ENCODE data around the gene RYR1.

RYR1 gene

DNA sequence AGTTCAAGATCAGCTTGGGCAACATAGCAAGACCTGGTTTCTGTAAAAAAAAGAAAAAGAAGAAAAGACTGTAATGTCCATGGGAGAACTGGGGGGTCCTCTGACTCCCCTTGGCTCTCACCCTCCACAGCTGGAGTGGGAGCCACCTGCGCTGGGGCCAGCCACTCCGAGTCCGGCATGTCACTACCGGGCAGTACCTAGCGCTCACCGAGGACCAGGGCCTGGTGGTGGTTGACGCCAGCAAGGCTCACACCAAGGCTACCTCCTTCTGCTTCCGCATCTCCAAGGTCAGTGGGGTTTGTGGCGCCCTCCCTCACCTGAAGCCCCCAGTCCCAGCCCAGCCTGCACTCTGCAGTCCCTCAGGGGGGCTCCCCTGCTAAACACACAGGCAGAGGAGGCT, 14.7 kb downstream of the RYR1 start:
- no peak overlapping the region for H3K9ac ChIP-seq (ENCODE audit: low read depth, low read length)
- peaks cover 57% of the 10 kb centered on the region for H3K36me3 ChIP-seq (ENCODE audit: control insufficient read depth, insufficient read depth, low read length)
- no peaks in the 10 kb centered on the region for H3K9me3 ChIP-seq (ENCODE audit: control insufficient read depth, insufficient read depth, low read length)
- no peak overlapping the region for H3K4me3 ChIP-seq (ENCODE audit: low read depth, low read length)
- peaks cover 4% of the 10 kb centered on the region; the same call in 1 of the 2 replicates for H3K4me1 ChIP-seq (ENCODE audit: control insufficient read depth, insufficient read depth, low read length)
- H3K27me3 ChIP-seq (ENCODE audit: control insufficient read depth, insufficient read depth, low read length) = no peaks in the 10 kb centered on the region
- H3K27ac ChIP-seq (ENCODE audit: low read depth, low read length) = no peak overlapping the region

GRCh38 chr19:38449518-38449917, 16.0 kb downstream of the RYR1 start:
- H3K27me3 ChIP-seq (ENCODE audit: control insufficient read depth, insufficient read depth, low read length) = no peaks in the 10 kb centered on the region
- peaks cover 4% of the 10 kb centered on the region; the same call in 1 of the 2 replicates for H3K4me1 ChIP-seq (ENCODE audit: control insufficient read depth, insufficient read depth, low read length)
- no peak overlapping the region for H3K27ac ChIP-seq (ENCODE audit: low read depth, low read length)
- no peaks in the 10 kb centered on the region for H3K9me3 ChIP-seq (ENCODE audit: control insufficient read depth, insufficient read depth, low read length)
- H3K9ac ChIP-seq (ENCODE audit: low read depth, low read length) = no peak overlapping the region
- H3K36me3 ChIP-seq (ENCODE audit: control insufficient read depth, insufficient read depth, low read length) = peaks cover 50% of the 10 kb centered on the region
- H3K4me3 ChIP-seq (ENCODE audit: low read depth, low read length) = no peak overlapping the region

- H3K36me3 ChIP-seq (ENCODE audit: control insufficient read depth, insufficient read depth, low read length) = peaks cover 52% of the 10 kb centered on the region
- no peaks in the 10 kb centered on the region for H3K9me3 ChIP-seq (ENCODE audit: control insufficient read depth, insufficient read depth, low read length)
- H3K27me3 ChIP-seq (ENCODE audit: control insufficient read depth, insufficient read depth, low read length) = no peaks in the 10 kb centered on the region
- no peak overlapping the region for H3K9ac ChIP-seq (ENCODE audit: low read depth, low read length)
- H3K4me1 ChIP-seq (ENCODE audit: control insufficient read depth, insufficient read depth, low read length) = peaks cover 4% of the 10 kb centered on the region; the same call in 1 of the 2 replicates
- no peak overlapping the region for H3K4me3 ChIP-seq (ENCODE audit: low read depth, low read length)
- H3K27ac ChIP-seq (ENCODE audit: low read depth, low read length) = no peak overlapping the region
These were observed 17.5 kb downstream of the RYR1 start for GRCh38 chr19:38451036-38451435.

DNA sequence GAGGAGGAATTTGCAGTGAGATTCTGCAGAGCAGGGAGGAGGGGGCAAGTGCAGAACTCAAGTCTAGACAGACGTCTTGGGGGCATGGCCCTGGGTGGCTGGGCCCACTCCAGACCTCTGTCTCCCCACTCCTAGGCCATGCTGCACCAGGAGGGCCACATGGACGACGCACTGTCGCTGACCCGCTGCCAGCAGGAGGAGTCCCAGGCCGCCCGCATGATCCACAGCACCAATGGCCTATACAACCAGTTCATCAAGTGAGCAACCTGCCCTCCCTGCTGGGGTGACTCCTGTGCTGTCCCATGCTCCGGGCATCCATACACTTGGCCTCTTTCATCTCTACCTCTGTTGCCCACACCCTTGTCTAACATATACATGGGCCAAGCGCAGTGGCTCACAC, 18.1 kb downstream of the RYR1 start:
- H3K27me3 ChIP-seq (ENCODE audit: control insufficient read depth, insufficient read depth, low read length) = no peaks in the 10 kb centered on the region
- no peak overlapping the region for H3K27ac ChIP-seq (ENCODE audit: low read depth, low read length)
- H3K4me3 ChIP-seq (ENCODE audit: low read depth, low read length) = no peak overlapping the region
- H3K9ac ChIP-seq (ENCODE audit: low read depth, low read length) = no peak overlapping the region
- H3K36me3 ChIP-seq (ENCODE audit: control insufficient read depth, insufficient read depth, low read length) = peaks cover 48% of the 10 kb centered on the region
- H3K9me3 ChIP-seq (ENCODE audit: control insufficient read depth, insufficient read depth, low read length) = no peaks in the 10 kb centered on the region
- H3K4me1 ChIP-seq (ENCODE audit: control insufficient read depth, insufficient read depth, low read length) = peaks cover 4% of the 10 kb centered on the region; the same call in 1 of the 2 replicates

- Histone ChIP-seq H3K27ac (ENCODE audit: low read depth, low read length) (no peak overlapping the region), H3K27me3 (ENCODE audit: control insufficient read depth, insufficient read depth, low read length) (no peaks in the 10 kb centered on the region), H3K36me3 (ENCODE audit: control insufficient read depth, insufficient read depth, low read length) (peaks cover 52% of the 10 kb centered on the region), H3K4me3 (ENCODE audit: low read depth, low read length) (no peak overlapping the region), H3K4me1 (ENCODE audit: control insufficient read depth, insufficient read depth, low read length) (peaks cover 4% of the 10 kb centered on the region; the same call in 1 of the 2 replicates), H3K9ac (ENCODE audit: low read depth, low read length) (peak overlapping the region; percentile 31; the same call in 1 of the 2 replicates), H3K9me3 (ENCODE audit: control insufficient read depth, insufficient read depth, low read length) (no peaks in the 10 kb centered on the region)
These were observed 19.2 kb downstream of the RYR1 start for GRCh38 chr19:38452430-38453366.

GRCh38 chr19:38453596-38453995, 20.1 kb downstream of the RYR1 start:
- no peak overlapping the region for H3K4me3 ChIP-seq (ENCODE audit: low read depth, low read length)
- no peaks in the 10 kb centered on the region for H3K27me3 ChIP-seq (ENCODE audit: control insufficient read depth, insufficient read depth, low read length)
- peaks cover 4% of the 10 kb centered on the region; the same call in 1 of the 2 replicates for H3K4me1 ChIP-seq (ENCODE audit: control insufficient read depth, insufficient read depth, low read length)
- H3K9me3 ChIP-seq (ENCODE audit: control insufficient read depth, insufficient read depth, low read length) = no peaks in the 10 kb centered on the region
- H3K9ac ChIP-seq (ENCODE audit: low read depth, low read length) = no peak overlapping the region
- no peak overlapping the region for H3K27ac ChIP-seq (ENCODE audit: low read depth, low read length)
- peaks cover 58% of the 10 kb centered on the region for H3K36me3 ChIP-seq (ENCODE audit: control insufficient read depth, insufficient read depth, low read length)

GRCh38 chr19:38455031-38455430, 21.5 kb downstream of the RYR1 start:
- Histone ChIP-seq H3K4me1 (ENCODE audit: control insufficient read depth, insufficient read depth, low read length) (peaks cover 4% of the 10 kb centered on the region; the same call in 1 of the 2 replicates), H3K27ac (ENCODE audit: low read depth, low read length) (no peak overlapping the region), H3K9me3 (ENCODE audit: control insufficient read depth, insufficient read depth, low read length) (no peaks in the 10 kb centered on the region), H3K4me3 (ENCODE audit: low read depth, low read length) (no peak overlapping the region), H3K9ac (ENCODE audit: low read depth, low read length) (no peak overlapping the region), H3K27me3 (ENCODE audit: control insufficient read depth, insufficient read depth, low read length) (no peaks in the 10 kb centered on the region), H3K36me3 (ENCODE audit: control insufficient read depth, insufficient read depth, low read length) (peaks cover 68% of the 10 kb centered on the region)

GRCh38 chr19:38457202-38457601, 23.7 kb downstream of the RYR1 start:
- H3K4me1 ChIP-seq (ENCODE audit: control insufficient read depth, insufficient read depth, low read length) = peaks cover 4% of the 10 kb centered on the region; the same call in 1 of the 2 replicates
- H3K4me3 ChIP-seq (ENCODE audit: low read depth, low read length) = no peak overlapping the region
- no peaks in the 10 kb centered on the region for H3K27me3 ChIP-seq (ENCODE audit: control insufficient read depth, insufficient read depth, low read length)
- no peak overlapping the region for H3K27ac ChIP-seq (ENCODE audit: low read depth, low read length)
- H3K9ac ChIP-seq (ENCODE audit: low read depth, low read length) = no peak overlapping the region
- no peaks in the 10 kb centered on the region for H3K9me3 ChIP-seq (ENCODE audit: control insufficient read depth, insufficient read depth, low read length)
- peaks cover 66% of the 10 kb centered on the region for H3K36me3 ChIP-seq (ENCODE audit: control insufficient read depth, insufficient read depth, low read length)

DNA sequence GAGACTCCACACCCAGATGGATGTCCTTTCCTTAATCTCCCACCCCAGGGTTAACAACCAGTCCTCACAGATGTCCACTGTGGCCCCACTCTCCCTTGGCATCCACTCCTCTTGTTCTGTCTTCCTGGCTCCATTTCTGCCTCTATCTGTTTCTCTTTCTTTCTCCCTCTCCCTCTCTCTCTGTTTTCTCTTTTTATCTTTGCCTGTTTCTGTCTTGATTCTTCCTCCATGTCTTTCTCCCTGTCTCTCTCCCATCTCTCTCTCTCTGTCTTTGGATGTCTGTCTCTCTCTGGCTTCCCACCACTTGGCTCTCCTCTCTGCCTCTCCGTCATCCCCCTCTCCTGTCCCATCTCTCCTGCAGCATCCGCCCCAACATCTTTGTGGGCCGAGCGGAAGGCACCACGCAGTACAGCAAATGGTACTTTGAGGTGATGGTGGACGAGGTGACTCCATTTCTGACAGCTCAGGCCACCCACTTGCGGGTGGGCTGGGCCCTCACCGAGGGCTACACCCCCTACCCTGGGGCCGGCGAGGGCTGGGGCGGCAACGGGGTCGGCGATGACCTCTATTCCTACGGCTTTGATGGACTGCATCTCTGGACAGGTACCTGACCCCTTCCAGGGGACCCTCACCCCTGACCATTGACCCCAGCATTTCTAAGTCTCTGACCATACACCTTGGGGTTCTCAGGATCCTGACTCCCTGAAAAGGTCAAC, 24.4 kb downstream of the RYR1 start:
- H3K4me1 ChIP-seq (ENCODE audit: control insufficient read depth, insufficient read depth, low read length) = no peaks in the 10 kb centered on the region
- H3K9ac ChIP-seq (ENCODE audit: low read depth, low read length) = no peak overlapping the region
- H3K9me3 ChIP-seq (ENCODE audit: control insufficient read depth, insufficient read depth, low read length) = no peaks in the 10 kb centered on the region
- no peaks in the 10 kb centered on the region for H3K27me3 ChIP-seq (ENCODE audit: control insufficient read depth, insufficient read depth, low read length)
- H3K4me3 ChIP-seq (ENCODE audit: low read depth, low read length) = no peak overlapping the region
- no peak overlapping the region for H3K27ac ChIP-seq (ENCODE audit: low read depth, low read length)
- H3K36me3 ChIP-seq (ENCODE audit: control insufficient read depth, insufficient read depth, low read length) = peaks cover 65% of the 10 kb centered on the region

GRCh38 chr19:38458991-38459390, 25.5 kb downstream of the RYR1 start:
- Histone ChIP-seq H3K9ac (ENCODE audit: low read depth, low read length) (no peak overlapping the region), H3K9me3 (ENCODE audit: control insufficient read depth, insufficient read depth, low read length) (no peaks in the 10 kb centered on the region), H3K4me1 (ENCODE audit: control insufficient read depth, insufficient read depth, low read length) (no peaks in the 10 kb centered on the region), H3K4me3 (ENCODE audit: low read depth, low read length) (no peak overlapping the region), H3K36me3 (ENCODE audit: control insufficient read depth, insufficient read depth, low read length) (peaks cover 64% of the 10 kb centered on the region), H3K27ac (ENCODE audit: low read depth, low read length) (no peak overlapping the region), H3K27me3 (ENCODE audit: control insufficient read depth, insufficient read depth, low read length) (no peaks in the 10 kb centered on the region)

DNA sequence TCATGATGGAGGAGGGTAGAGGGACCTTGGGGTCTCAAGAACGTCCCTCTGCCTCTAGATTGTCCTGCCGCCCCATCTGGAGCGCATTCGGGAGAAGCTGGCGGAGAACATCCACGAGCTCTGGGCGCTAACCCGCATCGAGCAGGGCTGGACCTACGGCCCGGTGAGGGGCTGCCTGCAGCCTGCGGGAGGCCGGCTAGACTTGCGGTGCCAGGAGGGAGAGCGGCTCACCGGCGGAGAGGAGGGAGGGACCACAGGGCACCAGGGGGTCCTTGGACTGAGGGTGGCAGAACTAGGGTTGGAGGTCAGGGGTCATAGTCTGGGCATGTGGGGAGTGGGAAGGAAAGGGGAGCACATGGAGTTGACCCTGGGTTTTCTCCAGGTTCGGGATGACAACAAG, 29.9 kb downstream of the RYR1 start:
- Histone ChIP-seq H3K27me3 (ENCODE audit: control insufficient read depth, insufficient read depth, low read length) (no peaks in the 10 kb centered on the region), H3K9ac (ENCODE audit: low read depth, low read length) (no peak overlapping the region), H3K4me3 (ENCODE audit: low read depth, low read length) (no peak overlapping the region), H3K27ac (ENCODE audit: low read depth, low read length) (no peak overlapping the region), H3K4me1 (ENCODE audit: control insufficient read depth, insufficient read depth, low read length) (no peaks in the 10 kb centered on the region), H3K9me3 (ENCODE audit: control insufficient read depth, insufficient read depth, low read length) (no peaks in the 10 kb centered on the region), H3K36me3 (ENCODE audit: control insufficient read depth, insufficient read depth, low read length) (peaks cover 72% of the 10 kb centered on the region)
